HEK293T (cell line): ENCODE data around the gene PAGR1.

ENCODE experiments used
- BHLHE40 ChIP-seq: fragments of 450-650 bp; IDR thresholded peaks from 2 replicates; pipeline ENCODE4 v1.6.1; 2016; ENCODE audit warnings: mild to moderate bottlenecking, moderate library complexity, borderline replicate concordance
- FOXK2 ChIP-seq: fragments of 450-650 bp; IDR thresholded peaks from 2 replicates; pipeline ENCODE4 v1.6.1; 2016; ENCODE audit warnings: mild to moderate bottlenecking
- FOXM1 ChIP-seq: fragments of 450-650 bp; IDR thresholded peaks from 2 replicates; pipeline ENCODE4 v1.6.1; 2017; ENCODE audit warnings: mild to moderate bottlenecking, borderline replicate concordance
- LEF1 ChIP-seq: fragments of 450-650 bp; IDR thresholded peaks from 2 replicates; pipeline ENCODE4 v1.6.1; 2017; ENCODE audit warnings: mild to moderate bottlenecking, borderline replicate concordance
- NFRKB ChIP-seq: fragments of 450-650 bp; IDR thresholded peaks from 2 replicates; pipeline ENCODE4 v1.6.1; 2016; ENCODE audit warnings: mild to moderate bottlenecking, moderate library complexity
- SP1 ChIP-seq: fragments of 450-650 bp; IDR thresholded peaks from 2 replicates; pipeline ENCODE4 v1.6.1; 2017
- SUZ12 ChIP-seq: fragments of 450-650 bp; IDR thresholded peaks from 2 replicates; pipeline ENCODE4 v1.6.1; 2016; ENCODE audit warnings: mild to moderate bottlenecking
- TARDBP ChIP-seq: fragments of 450-650 bp; IDR thresholded peaks from 2 replicates; pipeline ENCODE4 v1.6.1; 2016
- TF ChIP-seq, protein P1 (sequence below): fragments of 450-650 bp; IDR thresholded peaks from 2 replicates; pipeline ENCODE4 v1.6.1; 2016

DNA sequence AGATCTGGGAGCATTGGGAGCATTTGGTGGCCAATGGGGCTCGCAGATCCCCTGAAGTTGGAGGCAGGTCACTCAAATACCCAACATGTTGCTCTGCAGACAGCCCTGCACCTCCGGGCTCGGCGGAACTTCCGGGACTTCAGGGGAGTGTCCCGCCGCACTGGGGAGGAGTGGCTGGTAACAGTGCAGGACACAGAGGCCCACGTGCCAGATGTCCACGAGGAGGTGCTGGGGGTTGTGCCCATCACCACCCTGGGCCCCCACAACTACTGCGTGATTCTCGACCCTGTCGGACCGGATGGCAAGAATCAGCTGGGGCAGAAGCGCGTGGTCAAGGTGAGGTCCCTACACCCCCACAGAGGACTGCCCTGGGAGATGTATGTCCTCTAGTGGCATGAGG, 20.7 kb downstream of the PAGR1 start:
- TF ChIP-seq SUZ12, result no peak
- TF ChIP-seq FOXK2, result no peak
- TF ChIP-seq LEF1, result no peak
- no peak for TF ChIP-seq SP1
- TF ChIP-seq FOXM1, result no peak
- no peak for TF ChIP-seq TARDBP
- no peak for TF ChIP-seq NFRKB
- TF ChIP-seq, protein P1, sequence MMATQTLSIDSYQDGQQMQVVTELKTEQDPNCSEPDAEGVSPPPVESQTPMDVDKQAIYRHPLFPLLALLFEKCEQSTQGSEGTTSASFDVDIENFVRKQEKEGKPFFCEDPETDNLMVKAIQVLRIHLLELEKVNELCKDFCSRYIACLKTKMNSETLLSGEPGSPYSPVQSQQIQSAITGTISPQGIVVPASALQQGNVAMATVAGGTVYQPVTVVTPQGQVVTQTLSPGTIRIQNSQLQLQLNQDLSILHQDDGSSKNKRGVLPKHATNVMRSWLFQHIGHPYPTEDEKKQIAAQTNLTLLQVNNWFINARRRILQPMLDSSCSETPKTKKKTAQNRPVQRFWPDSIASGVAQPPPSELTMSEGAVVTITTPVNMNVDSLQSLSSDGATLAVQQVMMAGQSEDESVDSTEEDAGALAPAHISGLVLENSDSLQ, result no peak
- TF ChIP-seq BHLHE40, result no peak
